ENCODE data around the gene BID. TPM values are rescaled to one million over a fixed set of nuclear protein-coding genes. Genes with fewer than 3 reads are reported as not detected.

Gene BID
- total RNA-seq, 1 experiment from 2014 or later = 58.2 TPM

DNA sequence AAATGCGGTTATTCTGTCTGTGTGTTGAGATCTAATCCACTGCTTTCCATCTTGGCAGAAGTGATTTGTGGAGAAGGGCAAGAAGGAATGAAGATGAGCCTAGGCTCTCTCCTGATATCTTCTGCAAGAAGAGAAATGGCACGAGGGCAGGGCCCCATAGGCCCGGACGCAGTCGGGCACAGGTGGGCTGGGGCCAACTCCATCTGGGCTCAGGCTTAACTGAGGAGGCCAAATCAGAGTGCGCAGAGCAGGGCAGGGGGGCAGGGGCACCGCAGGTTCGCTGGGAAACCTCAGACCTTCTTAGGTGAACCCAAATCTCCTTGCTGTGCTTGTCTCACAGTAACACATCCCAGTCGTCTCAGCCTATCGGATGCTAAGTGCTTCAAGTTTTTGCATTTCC lies 32.8 kb upstream of the BID start:
- Histone ChIP-seq H3K9me2 (ENCODE audit: insufficient read depth) (no peaks in the 10 kb centered on the region), H3K4me2 (ENCODE audit: low read length) (no peak overlapping the region), H4K20me1 (ENCODE audit: insufficient read depth) (no peaks in the 10 kb centered on the region), H3K9ac (ENCODE audit: low read length) (no peak overlapping the region), H3K4me3 (replicated peaks in 1 of 2; ENCODE audit: low read depth in 1 of 2, low read length in 2 of 2) (no peak overlapping the region), H3K27ac (ENCODE audit: low read depth, low read length) (no peak overlapping the region), H3K9me3 (ENCODE audit: control insufficient read depth in 1 of 2, insufficient read depth in 1 of 2, low read depth in 1 of 2, low read length in 2 of 2) (no peaks in the 10 kb centered on the region), H2AFZ (ENCODE audit: low read depth, low read length, poor library complexity, severe bottlenecking) (no peak overlapping the region), H3K4me1 (ENCODE audit: control insufficient read depth in 1 of 2, insufficient read depth in 2 of 2, low read length in 2 of 2) (no peaks in the 10 kb centered on the region), H3K27me3 (ENCODE audit: insufficient read depth, low read length) (no peaks in the 10 kb centered on the region), H3K36me3 (ENCODE audit: control insufficient read depth in 1 of 2, insufficient read depth in 2 of 2, low read length in 2 of 2) (peaks cover 0 to 8% of the 10 kb centered on the region in 2 experiments; a peak in 2 of 4 replicates), H3K79me2 (ENCODE audit: insufficient read depth, low read length) (no peaks in the 10 kb centered on the region)
- no peak for TF ChIP-seq ELF1 (IDR thresholded peaks at IDR 0.05; ENCODE audit: borderline replicate concordance, low read depth)
- no peak for TF ChIP-seq CBX3 (IDR thresholded peaks at IDR 0.05; ENCODE audit: low read depth)
- TF ChIP-seq, protein P1, sequence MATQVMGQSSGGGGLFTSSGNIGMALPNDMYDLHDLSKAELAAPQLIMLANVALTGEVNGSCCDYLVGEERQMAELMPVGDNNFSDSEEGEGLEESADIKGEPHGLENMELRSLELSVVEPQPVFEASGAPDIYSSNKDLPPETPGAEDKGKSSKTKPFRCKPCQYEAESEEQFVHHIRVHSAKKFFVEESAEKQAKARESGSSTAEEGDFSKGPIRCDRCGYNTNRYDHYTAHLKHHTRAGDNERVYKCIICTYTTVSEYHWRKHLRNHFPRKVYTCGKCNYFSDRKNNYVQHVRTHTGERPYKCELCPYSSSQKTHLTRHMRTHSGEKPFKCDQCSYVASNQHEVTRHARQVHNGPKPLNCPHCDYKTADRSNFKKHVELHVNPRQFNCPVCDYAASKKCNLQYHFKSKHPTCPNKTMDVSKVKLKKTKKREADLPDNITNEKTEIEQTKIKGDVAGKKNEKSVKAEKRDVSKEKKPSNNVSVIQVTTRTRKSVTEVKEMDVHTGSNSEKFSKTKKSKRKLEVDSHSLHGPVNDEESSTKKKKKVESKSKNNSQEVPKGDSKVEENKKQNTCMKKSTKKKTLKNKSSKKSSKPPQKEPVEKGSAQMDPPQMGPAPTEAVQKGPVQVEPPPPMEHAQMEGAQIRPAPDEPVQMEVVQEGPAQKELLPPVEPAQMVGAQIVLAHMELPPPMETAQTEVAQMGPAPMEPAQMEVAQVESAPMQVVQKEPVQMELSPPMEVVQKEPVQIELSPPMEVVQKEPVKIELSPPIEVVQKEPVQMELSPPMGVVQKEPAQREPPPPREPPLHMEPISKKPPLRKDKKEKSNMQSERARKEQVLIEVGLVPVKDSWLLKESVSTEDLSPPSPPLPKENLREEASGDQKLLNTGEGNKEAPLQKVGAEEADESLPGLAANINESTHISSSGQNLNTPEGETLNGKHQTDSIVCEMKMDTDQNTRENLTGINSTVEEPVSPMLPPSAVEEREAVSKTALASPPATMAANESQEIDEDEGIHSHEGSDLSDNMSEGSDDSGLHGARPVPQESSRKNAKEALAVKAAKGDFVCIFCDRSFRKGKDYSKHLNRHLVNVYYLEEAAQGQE (IDR thresholded peaks at IDR 0.05; ENCODE audit: low read depth) = no peak
- no peak for TF ChIP-seq ZFX (IDR thresholded peaks at IDR 0.05)
- no peak for TF ChIP-seq TCF7L2 (IDR thresholded peaks at IDR 0.05; ENCODE audit: borderline replicate concordance, extremely low read depth, insufficient read depth, insufficient read length)
- no peak for TF ChIP-seq EZH2 (IDR thresholded peaks at IDR 0.05)
- TF ChIP-seq, protein P2, sequence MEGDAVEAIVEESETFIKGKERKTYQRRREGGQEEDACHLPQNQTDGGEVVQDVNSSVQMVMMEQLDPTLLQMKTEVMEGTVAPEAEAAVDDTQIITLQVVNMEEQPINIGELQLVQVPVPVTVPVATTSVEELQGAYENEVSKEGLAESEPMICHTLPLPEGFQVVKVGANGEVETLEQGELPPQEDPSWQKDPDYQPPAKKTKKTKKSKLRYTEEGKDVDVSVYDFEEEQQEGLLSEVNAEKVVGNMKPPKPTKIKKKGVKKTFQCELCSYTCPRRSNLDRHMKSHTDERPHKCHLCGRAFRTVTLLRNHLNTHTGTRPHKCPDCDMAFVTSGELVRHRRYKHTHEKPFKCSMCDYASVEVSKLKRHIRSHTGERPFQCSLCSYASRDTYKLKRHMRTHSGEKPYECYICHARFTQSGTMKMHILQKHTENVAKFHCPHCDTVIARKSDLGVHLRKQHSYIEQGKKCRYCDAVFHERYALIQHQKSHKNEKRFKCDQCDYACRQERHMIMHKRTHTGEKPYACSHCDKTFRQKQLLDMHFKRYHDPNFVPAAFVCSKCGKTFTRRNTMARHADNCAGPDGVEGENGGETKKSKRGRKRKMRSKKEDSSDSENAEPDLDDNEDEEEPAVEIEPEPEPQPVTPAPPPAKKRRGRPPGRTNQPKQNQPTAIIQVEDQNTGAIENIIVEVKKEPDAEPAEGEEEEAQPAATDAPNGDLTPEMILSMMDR (IDR thresholded peaks at IDR 0.05 in 2 of 3, conservative IDR thresholded peaks at IDR 0.05 in 1 of 3; ENCODE audit: borderline replicate concordance in 1 of 3, insufficient read depth in 1 of 3, low read depth in 2 of 3, low read length in 2 of 3) = no peak
- TF ChIP-seq SIN3A (IDR thresholded peaks at IDR 0.05; ENCODE audit: low read depth) = no peak
- TF ChIP-seq POLR2AphosphoS5 (IDR thresholded peaks at IDR 0.05; ENCODE audit: low read depth, low read length) = no peak
- TF ChIP-seq, protein P3, sequence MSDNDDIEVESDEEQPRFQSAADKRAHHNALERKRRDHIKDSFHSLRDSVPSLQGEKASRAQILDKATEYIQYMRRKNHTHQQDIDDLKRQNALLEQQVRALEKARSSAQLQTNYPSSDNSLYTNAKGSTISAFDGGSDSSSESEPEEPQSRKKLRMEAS (IDR thresholded peaks at IDR 0.05) = no peak
- TF ChIP-seq POLR2A (IDR thresholded peaks at IDR 0.05; ENCODE audit: borderline replicate concordance, extremely low read depth, insufficient read depth, insufficient read length) = no peak
- ATAC-seq (no peak), DNase-seq (ENCODE audit: low read depth, low spot score) (no peak)
- CTCF ChIA-PET = no interaction called here
- RAD21 ChIA-PET (ENCODE audit: low non-redundant PET in 1 of 2, low total read pairs in 2 of 2, uncharacterized antibody in 2 of 2, unreplicated experiment in 2 of 2) = no interaction called here
- no TSS peak for BruUV-seq (replicated peaks)
- intact Hi-C loops (cut with micrococcal nuclease) = no loop called here
- POLR2A ChIA-PET = no interaction called here
